ENCODE results near the gene MARS1. TPM values are rescaled to one million over a fixed set of nuclear protein-coding genes. Genes with fewer than 3 reads are reported as not detected.

Gene MARS1
- total RNA-seq, 1 donor from 2014 or later = 131 TPM

DNA sequence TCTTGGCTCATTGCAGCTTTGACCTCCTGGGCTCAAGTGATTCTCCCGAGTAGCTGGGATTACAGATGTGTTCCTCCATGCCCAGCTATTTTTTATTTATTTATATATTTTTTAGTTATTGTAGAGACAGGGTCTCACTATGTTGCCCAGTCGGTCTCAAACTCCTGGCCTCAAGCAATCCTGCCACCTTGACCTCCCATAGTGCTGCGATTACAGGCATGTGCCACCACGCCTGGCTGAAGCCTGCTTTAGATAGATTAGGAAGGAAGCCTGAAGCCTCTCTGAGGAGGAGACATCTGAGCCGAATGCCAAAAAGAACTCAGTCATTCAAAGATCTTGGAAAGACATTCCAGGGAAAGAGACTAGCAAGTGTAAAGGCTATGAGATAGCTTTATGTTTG, 43.1 kb upstream of the MARS1 start:
- H3K36me3 ChIP-seq = no peaks in the 10 kb centered on the region
- no peaks in the 10 kb centered on the region for H3K4me1 ChIP-seq
- no peak overlapping the region for H3K27ac ChIP-seq
- no peak overlapping the region for H3K4me3 ChIP-seq
- TF ChIP-seq CTCF (IDR thresholded peaks at IDR 0.05) = no peak
- ATAC-seq = no peak
- no peak for DNase-seq
- no peaks in the 10 kb centered on the region for H3K9me3 ChIP-seq
- no peaks in the 10 kb centered on the region for H3K27me3 ChIP-seq (ENCODE audit: low read depth)
- intact Hi-C loops (cut with DNase I) = no loop called here

DNA sequence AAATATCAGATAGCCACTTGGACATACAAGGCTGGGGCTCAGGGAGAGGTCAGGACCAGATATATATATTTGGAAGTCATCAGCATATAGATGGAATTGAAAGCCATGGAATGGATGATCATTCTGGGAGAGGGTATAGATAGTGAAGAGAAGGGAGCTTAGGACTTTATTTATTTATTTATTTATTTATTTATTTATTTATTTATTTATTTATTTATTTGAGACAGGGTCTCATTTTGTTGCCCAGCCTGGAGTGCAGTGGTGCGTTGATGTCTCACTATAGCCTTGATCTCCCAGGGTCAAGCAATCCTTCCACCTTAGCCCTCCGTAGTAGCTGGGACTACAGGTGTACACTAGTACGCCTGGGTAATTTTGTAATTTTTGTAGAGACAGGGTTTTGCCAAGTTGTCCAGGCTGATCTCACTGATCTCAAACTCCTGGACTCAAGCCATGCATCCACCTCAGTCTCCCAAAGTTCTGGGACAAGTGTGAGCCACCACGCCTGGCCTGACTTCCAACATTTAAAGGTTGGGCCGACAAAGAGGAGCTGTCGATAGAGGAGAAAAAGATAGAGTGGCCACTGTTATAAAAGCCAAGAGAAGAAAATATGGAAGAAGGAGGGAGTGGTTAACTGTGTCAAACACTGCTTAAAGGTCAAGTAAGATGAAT, 41.4 kb upstream of the MARS1 start:
- ATAC-seq = no peak
- no peaks in the 10 kb centered on the region for H3K36me3 ChIP-seq
- no peak overlapping the region for H3K27ac ChIP-seq
- no peak for TF ChIP-seq CTCF (IDR thresholded peaks at IDR 0.05)
- H3K4me3 ChIP-seq = no peak overlapping the region
- no peaks in the 10 kb centered on the region for H3K9me3 ChIP-seq
- intact Hi-C loops (cut with DNase I) = no loop called here
- H3K27me3 ChIP-seq (ENCODE audit: low read depth) = no peaks in the 10 kb centered on the region
- DNase-seq = no peak
- H3K4me1 ChIP-seq = no peaks in the 10 kb centered on the region

GRCh38 chr12:57448669-57449068, 39.2 kb upstream of the MARS1 start:
- no peaks in the 10 kb centered on the region for H3K36me3 ChIP-seq
- TF ChIP-seq CTCF (IDR thresholded peaks at IDR 0.05) = no peak
- DNase-seq (no peak), ATAC-seq (no peak)
- intact Hi-C loops (cut with DNase I) = no loop called here
- H3K27me3 ChIP-seq (ENCODE audit: low read depth) = no peaks in the 10 kb centered on the region
- no peak overlapping the region for H3K4me3 ChIP-seq
- no peaks in the 10 kb centered on the region for H3K4me1 ChIP-seq
- no peaks in the 10 kb centered on the region for H3K9me3 ChIP-seq
- no peak overlapping the region for H3K27ac ChIP-seq

DNA sequence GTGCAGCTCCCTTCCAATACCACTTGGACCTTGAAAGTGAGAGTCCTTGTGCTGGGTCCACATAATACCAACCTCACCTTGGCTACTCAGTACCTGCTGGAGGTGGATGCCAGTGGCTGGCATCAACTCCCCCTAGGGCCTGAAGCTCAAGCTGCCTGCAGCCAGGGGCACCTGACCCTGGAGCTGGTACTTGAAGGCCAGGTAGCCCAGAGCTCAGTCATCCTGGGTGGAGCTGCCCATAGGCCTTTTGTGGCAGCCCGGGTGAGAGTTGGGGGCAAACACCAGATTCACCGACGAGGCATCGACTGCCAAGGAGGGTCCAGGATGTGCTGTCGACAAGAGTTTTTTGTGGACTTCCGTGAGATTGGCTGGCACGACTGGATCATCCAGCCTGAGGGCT, 38.5 kb upstream of the MARS1 start:
- no peak for TF ChIP-seq CTCF (IDR thresholded peaks at IDR 0.05)
- no peak for ATAC-seq

GRCh38 chr12:57450057-57450456, 37.8 kb upstream of the MARS1 start:
- no peaks in the 10 kb centered on the region for H3K9me3 ChIP-seq
- H3K4me3 ChIP-seq = no peak overlapping the region
- H3K4me1 ChIP-seq = no peaks in the 10 kb centered on the region
- H3K27ac ChIP-seq = no peak overlapping the region
- TF ChIP-seq CTCF (IDR thresholded peaks at IDR 0.05) = no peak
- DNase-seq = no peak
- no peak for ATAC-seq
- no peaks in the 10 kb centered on the region for H3K36me3 ChIP-seq
- no peaks in the 10 kb centered on the region for H3K27me3 ChIP-seq (ENCODE audit: low read depth)
- intact Hi-C loops (cut with DNase I) = no loop called here

More for the DNA sequence above, 38.5 kb upstream of the MARS1 start:
- Histone ChIP-seq H3K4me1 (no peaks in the 10 kb centered on the region), H3K9me3 (no peaks in the 10 kb centered on the region), H3K4me3 (no peak overlapping the region), H3K27ac (no peak overlapping the region), H3K27me3 (ENCODE audit: low read depth) (no peaks in the 10 kb centered on the region), H3K36me3 (no peaks in the 10 kb centered on the region)
- intact Hi-C loops (cut with DNase I) = no loop called here
- DNase-seq = no peak

All from lower lobe of right lung (tissue), 2 donors.